Prostate gland (tissue), 2 donors: ENCODE results near the gene TMA7B. TPM values are rescaled to one million over a fixed set of nuclear protein-coding genes. Genes with fewer than 3 reads are reported as not detected.

Experiments
- DNase-seq: peaks from one replicate; pipeline ENCODE4 v3.0.0-alpha.2; 2019; ENCODE audit warnings: low spot score
- H3K27ac ChIP-seq, 2 donors: fragments of 200-600 bp; sonication (generic); 2 replicates each; pipeline ENCODE4 v1.5.1; 2017 to 2019
- H3K27me3 ChIP-seq: fragments of 200-600 bp; sonication (generic); replicated peaks from 2 replicates; pipeline ENCODE4 v1.5.1; 2019; ENCODE audit not compliant: insufficient read depth
- H3K36me3 ChIP-seq, 2 donors: fragments of 200-600 bp; sonication (generic); 1 replicate in 1 of 2; 2 replicates in 1 of 2; pipeline versions ENCODE4 v1.5.1 to v1.8.1; 2017 to 2019
- H3K4me1 ChIP-seq: fragments of 200-600 bp; sonication (generic); replicated peaks from 2 replicates; pipeline ENCODE4 v1.5.1; 2019
- H3K4me3 ChIP-seq, 2 donors: fragments of 200-600 bp; sonication (generic); 2 replicates each; pipeline ENCODE4 v1.5.1; 2017 to 2019
- H3K9me3 ChIP-seq: fragments of 200-600 bp; sonication (generic); 2 replicates; pipeline ENCODE4 v1.5.1; 2017
- CTCF ChIP-seq, 4 experiments: fragments of 200-600 bp in 2 of 4; fragments of 450-650 bp in 2 of 4; sonication (generic) in 2 of 4; IDR thresholded peaks; 1 replicate in 3 of 4; 2 replicates in 1 of 4; pipeline ENCODE4 v1.5.1; 2016 to 2019; ENCODE audit warnings: antibody characterized with exemption in 4 of 4, mild to moderate bottlenecking in 2 of 4, moderate library complexity in 2 of 4
- POLR2A ChIP-seq: fragments of 450-650 bp; IDR thresholded peaks from one replicate; pipeline ENCODE4 v1.6.1; 2016; ENCODE audit warnings: antibody characterized with exemption, mild to moderate bottlenecking
- POLR2AphosphoS5 ChIP-seq: sonication (generic); formaldehyde crosslinking; IDR thresholded peaks from one replicate; pipeline ENCODE4 v1.6.1; 2017; ENCODE audit warnings: antibody characterized with exemption
- WGBS: methylation state at CpG from one replicate; pipeline ENCODE4 v1.1.5; 2018; 5-methylcytosine and 5-hydroxymethylcytosine counted together
- intact Hi-C: fragments of 100-400 bp; cut with DNase I; formaldehyde crosslinking; loops from one replicate; pipeline ENCODE4 v1.14.2; 2022
- total RNA-seq, 2 donors: library from RNA; depleted of rRNA; stranded (reverse); fragments of >200 nt; gene quantifications; one replicate each; pipeline ENCODE4 v1.1.0, GENCODE V29; 2016

The TMA7B gene
- total RNA-seq, 2 donors from 2014 or later = not detected

DNA sequence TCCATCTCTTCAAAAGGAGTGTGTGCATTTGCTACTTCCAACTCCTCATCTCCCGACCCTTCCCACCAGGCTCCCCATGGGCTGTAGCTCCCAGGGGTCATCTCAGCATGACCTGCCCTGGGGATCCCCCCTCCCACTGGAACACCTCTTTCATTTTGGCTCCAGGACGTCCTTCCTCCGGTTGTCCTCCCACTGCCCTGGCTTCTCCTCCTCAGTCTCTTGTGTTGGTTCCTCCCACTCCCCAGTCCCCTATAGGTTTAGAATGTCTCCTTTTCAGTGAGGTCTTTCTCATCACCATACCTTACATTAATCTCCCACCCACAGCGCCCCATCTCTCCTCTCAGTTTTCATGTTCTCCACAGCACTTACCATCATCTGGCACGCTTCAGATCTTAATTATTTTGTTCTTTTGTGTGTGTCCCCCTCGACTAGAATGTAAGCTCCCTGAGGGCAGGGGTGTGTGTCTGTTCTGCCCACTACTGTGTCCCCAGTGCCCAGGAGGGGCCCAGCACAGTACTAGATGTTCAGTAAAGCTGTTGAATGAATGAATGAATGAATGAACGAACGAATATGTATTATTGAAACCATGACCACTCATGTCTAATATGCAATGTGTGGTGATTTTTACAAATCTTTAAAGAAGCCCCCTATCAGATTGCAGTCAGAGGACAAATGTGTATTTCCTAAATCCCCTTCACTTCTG lies 2.0 kb upstream of the TMA7B start:
- WGBS = 91% methylated on average over 8 of the region's 8 CpGs
- TF ChIP-seq POLR2AphosphoS5 (no peak), CTCF (IDR thresholded peaks at IDR 0.05) (no peak), POLR2A (no peak)
- H3K4me3 ChIP-seq = no peak overlapping the region
- no peaks in the 10 kb centered on the region for H3K4me1 ChIP-seq
- no peaks in the 10 kb centered on the region for H3K36me3 ChIP-seq
- H3K27ac ChIP-seq = no peak overlapping the region
- H3K27me3 ChIP-seq = no peaks in the 10 kb centered on the region
- H3K9me3 ChIP-seq = no peaks in the 10 kb centered on the region
- intact Hi-C loops = no loop called here
- no peak for DNase-seq

DNA sequence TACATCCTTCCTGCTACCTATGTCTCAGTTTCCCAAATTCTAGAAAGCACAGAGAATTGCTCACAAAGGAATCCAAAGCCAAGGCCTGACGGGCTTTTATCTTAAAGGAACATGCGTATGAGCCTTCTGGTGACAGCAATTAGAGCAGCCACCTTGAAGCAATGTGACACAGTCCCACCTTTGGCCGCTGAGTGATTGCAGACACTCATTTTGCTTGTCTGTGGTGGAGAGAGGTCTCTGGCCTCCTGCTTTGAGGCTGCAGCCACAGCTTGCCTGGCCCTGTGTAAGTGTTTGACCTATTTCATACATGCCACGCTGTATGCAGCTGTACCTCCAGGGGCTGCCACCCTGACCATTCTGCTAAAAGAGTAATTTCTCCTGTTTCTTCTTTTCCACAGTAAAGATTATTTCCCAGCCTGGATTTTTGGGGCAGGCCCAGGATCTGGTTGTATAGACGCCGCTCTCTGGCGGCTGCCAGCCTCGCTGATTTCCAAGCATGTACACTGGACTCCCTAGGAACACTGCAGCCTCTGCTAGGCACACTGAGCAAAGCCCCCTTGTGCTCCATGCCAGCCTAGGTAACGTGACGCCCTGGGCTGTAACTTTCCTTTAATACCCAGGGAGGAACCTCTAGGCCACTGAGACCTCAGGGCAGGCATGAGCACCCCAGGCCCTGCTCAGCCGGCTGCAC lies 1.1 kb upstream of the TMA7B start:
- H3K27me3 ChIP-seq = no peaks in the 10 kb centered on the region
- H3K4me3 ChIP-seq = no peak overlapping the region
- intact Hi-C loops = no loop called here
- 84% methylated on average over 11 of the region's 11 CpGs for WGBS
- no peak overlapping the region for H3K27ac ChIP-seq
- no peaks in the 10 kb centered on the region for H3K36me3 ChIP-seq
- TF ChIP-seq CTCF (IDR thresholded peaks at IDR 0.05) = no peak
- no peaks in the 10 kb centered on the region for H3K9me3 ChIP-seq
- no peak for DNase-seq
- no peaks in the 10 kb centered on the region for H3K4me1 ChIP-seq

DNA sequence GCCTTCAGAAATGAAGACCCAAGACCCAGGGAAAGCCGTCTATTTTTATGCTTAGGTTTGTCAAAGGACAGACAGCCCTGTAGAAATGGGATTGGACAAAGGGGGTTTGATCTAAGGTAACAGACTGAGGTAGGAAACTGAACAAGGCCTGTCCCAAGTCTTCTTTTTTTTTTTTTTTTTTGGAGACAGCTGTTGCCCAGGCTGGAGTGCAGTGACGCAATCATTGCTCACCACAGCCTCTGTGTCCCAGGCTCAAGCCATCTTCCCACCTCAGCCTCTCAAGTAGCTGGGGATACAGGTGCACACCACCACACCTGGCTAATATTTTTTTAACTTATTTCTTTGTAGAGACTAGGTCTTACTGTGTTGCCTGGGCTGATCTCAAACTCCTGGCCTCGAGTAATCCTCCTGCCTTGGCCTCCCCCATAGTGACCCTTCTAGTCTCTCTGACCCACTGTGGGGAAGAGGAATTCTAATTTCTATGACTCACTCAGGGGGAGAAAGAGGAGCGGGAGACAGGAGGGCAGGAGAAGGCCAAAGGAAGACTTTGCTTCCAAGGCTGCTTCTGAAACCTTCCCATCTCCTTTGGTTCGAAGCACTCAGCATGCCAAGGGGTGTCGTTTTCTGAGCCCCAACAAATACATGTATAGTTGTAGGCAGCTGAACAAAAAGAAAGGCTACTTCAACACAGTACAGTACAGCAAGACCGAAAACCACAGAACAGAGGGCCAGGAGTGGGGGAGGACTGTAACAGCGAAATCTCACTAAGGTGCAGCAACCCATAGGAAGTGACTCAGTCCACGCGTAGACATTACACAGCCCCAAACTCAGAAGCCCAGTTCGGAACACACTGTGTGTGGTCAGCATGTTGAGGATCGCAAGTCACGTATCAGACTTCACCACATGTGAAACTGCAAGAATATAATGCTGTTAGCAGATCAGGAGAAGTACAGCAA lies 872 bp downstream of the TMA7B start:
- Histone ChIP-seq H3K36me3 (no peaks in the 10 kb centered on the region), H3K4me1 (no peaks in the 10 kb centered on the region), H3K4me3 (no peak overlapping the region), H3K27me3 (no peaks in the 10 kb centered on the region), H3K27ac (no peak overlapping the region), H3K9me3 (no peaks in the 10 kb centered on the region)
- TF ChIP-seq CTCF (IDR thresholded peaks at IDR 0.05) = no peak
- 90% methylated on average over 13 of the region's 13 CpGs for WGBS
- DNase-seq = no peak
- intact Hi-C loops = no loop called here

DNA sequence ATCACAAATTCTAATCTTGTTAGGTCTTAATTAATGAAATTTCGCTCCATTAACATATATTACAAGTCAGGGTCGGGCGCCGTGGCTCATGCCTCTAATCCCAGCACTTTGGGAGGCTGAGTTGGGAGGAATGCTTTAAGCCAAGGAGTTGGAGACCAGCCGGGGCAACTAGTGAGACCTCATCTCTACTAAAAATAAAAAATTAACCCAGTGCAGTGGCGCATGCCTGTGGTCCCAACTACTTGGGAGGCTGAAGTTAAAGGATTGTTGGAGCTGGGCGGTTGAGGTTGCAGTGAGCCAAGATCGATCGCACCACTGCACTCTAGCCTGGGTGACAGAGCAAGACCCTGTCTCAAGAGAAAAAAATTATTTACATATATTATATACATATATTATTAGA lies 1.9 kb downstream of the TMA7B start:
- no peak overlapping the region for H3K27ac ChIP-seq
- H3K27me3 ChIP-seq = no peaks in the 10 kb centered on the region
- TF ChIP-seq POLR2A (no peak), POLR2AphosphoS5 (no peak), CTCF (IDR thresholded peaks at IDR 0.05) (no peak)
- no peaks in the 10 kb centered on the region for H3K9me3 ChIP-seq
- no peaks in the 10 kb centered on the region for H3K36me3 ChIP-seq
- H3K4me1 ChIP-seq = peaks cover 2% of the 10 kb centered on the region
- no peak for DNase-seq
- no peak overlapping the region for H3K4me3 ChIP-seq
- 90% methylated on average over 9 of the region's 9 CpGs for WGBS
- intact Hi-C loops = no loop called here
